ENCODE data around the gene NPPA. TPM values are rescaled to one million over a fixed set of nuclear protein-coding genes. Genes with fewer than 3 reads are reported as not detected.

NPPA gene
- total RNA-seq, 1 experiment from 2014 or later = not detected

- Histone ChIP-seq H2BK5ac (ENCODE audit: insufficient read length, low read length) (no peak overlapping the region), H4K8ac (replicated peaks; ENCODE audit: insufficient read length, low read depth, low read length) (no peak overlapping the region), H3K9ac (ENCODE audit: extremely low read depth, insufficient read length, low read length) (no peak overlapping the region), H2BK120ac (ENCODE audit: low read depth, low read length, poor library complexity, severe bottlenecking) (no peak overlapping the region), H2AFZ (ENCODE audit: low read length) (no peak overlapping the region), H2BK12ac (ENCODE audit: insufficient read length, low read depth, low read length) (no peak overlapping the region), H3K14ac (ENCODE audit: insufficient read depth, low read length) (no peak overlapping the region), H3K4me1 (ENCODE audit: insufficient read depth, low read length) (no peaks in the 10 kb centered on the region), H3K4me2 (ENCODE audit: insufficient read depth, insufficient read length, low read length) (no peak overlapping the region), H2BK20ac (ENCODE audit: low read depth, low read length, poor library complexity, severe bottlenecking) (no peak overlapping the region), H3K4ac (ENCODE audit: low read depth, low read length) (no peak overlapping the region), H3K79me1 (ENCODE audit: insufficient read depth, low read depth, low read length, poor library complexity, severe bottlenecking) (no peaks in the 10 kb centered on the region), H3T11ph (ENCODE audit: low read length) (no peak overlapping the region), H3K23me2 (ENCODE audit: insufficient read length, low read depth, low read length, poor library complexity, severe bottlenecking) (no peaks in the 10 kb centered on the region), H3K27ac (ENCODE audit: insufficient read length, low read depth, low read length) (no peak overlapping the region), H2BK15ac (ENCODE audit: low read depth, low read length) (no peak overlapping the region), H4K91ac (ENCODE audit: insufficient read length, low read depth, low read length) (no peak overlapping the region), H3K23ac (ENCODE audit: insufficient read length, low read depth, low read length) (no peak overlapping the region), H3K18ac (ENCODE audit: insufficient read length, low read depth, low read length) (no peak overlapping the region), H3K27me3 (ENCODE audit: insufficient read depth, low read length) (no peaks in the 10 kb centered on the region), H2AK5ac (ENCODE audit: insufficient read length, low read length) (no peak overlapping the region), H3K9me3 (ENCODE audit: control insufficient read depth, low read depth, low read length) (no peaks in the 10 kb centered on the region), H4K20me1 (ENCODE audit: control insufficient read depth, insufficient read depth, insufficient read length) (no peaks in the 10 kb centered on the region), H4K5ac (ENCODE audit: insufficient read length, low read depth, low read length) (no peak overlapping the region), H3K56ac (ENCODE audit: insufficient read length, low read depth, low read length) (no peak overlapping the region), H3K79me2 (ENCODE audit: insufficient read depth, low read length) (no peaks in the 10 kb centered on the region)
- no peaks in the 10 kb centered on the region for H3K9me3 Mint-ChIP-seq
- TF ChIP-seq, protein P1, sequence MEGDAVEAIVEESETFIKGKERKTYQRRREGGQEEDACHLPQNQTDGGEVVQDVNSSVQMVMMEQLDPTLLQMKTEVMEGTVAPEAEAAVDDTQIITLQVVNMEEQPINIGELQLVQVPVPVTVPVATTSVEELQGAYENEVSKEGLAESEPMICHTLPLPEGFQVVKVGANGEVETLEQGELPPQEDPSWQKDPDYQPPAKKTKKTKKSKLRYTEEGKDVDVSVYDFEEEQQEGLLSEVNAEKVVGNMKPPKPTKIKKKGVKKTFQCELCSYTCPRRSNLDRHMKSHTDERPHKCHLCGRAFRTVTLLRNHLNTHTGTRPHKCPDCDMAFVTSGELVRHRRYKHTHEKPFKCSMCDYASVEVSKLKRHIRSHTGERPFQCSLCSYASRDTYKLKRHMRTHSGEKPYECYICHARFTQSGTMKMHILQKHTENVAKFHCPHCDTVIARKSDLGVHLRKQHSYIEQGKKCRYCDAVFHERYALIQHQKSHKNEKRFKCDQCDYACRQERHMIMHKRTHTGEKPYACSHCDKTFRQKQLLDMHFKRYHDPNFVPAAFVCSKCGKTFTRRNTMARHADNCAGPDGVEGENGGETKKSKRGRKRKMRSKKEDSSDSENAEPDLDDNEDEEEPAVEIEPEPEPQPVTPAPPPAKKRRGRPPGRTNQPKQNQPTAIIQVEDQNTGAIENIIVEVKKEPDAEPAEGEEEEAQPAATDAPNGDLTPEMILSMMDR (conservative IDR thresholded peaks at IDR 0.05) = no peak
- no peaks in the 10 kb centered on the region for H3K27me3 Mint-ChIP-seq (ENCODE audit: low read depth)
- no peak overlapping the region for H3K4me3 Mint-ChIP-seq
- no CpG with 5 or more reads among the region's 3 CpGs for WGBS (ENCODE audit: extremely low coverage, insufficient read length, low lambda C conversion rate)
- H3K36me3 Mint-ChIP-seq (ENCODE audit: insufficient read depth in 1 of 3, low read depth in 3 of 3) = no peaks in the 10 kb centered on the region; a peak in 1 of 7 replicates
- no peak for DNase-seq
- H3K4me1 Mint-ChIP-seq = no peaks in the 10 kb centered on the region
- H3K27ac Mint-ChIP-seq = no peak overlapping the region
Measured at GRCh38 chr1:11869104-11869503, 21.5 kb upstream of the NPPA start.

All from H9 (cell line).